Caco-2 (cell line): Measurements from ENCODE around the gene TEPSIN. TPM values are rescaled to one million over a fixed set of nuclear protein-coding genes. Genes with fewer than 3 reads are reported as not detected.

Experiments used
- BruUV-seq: library from RNA; stranded (reverse); fragments of 400-500 nt; replicated peaks from 2 replicates; lab custom pipeline; 2021; lab: Mats Ljungman, UMichigan
- CTCF ChIA-PET: fragments of 300-600 bp; sonication (Branson Sonifier 250); formaldehyde crosslinking; loops from one replicate; lab custom pipeline; 2022; ENCODE audit warnings: antibody characterized with exemption; lab: Charles Lee
- POLR2A ChIA-PET: fragments of 300-600 bp; sonication (Branson Sonifier 250); formaldehyde crosslinking; loops from one replicate; lab custom pipeline; 2022; ENCODE audit warnings: antibody characterized with exemption; lab: Charles Lee
- DNase-seq, 2 experiments: peaks; one replicate each; pipeline versions ENCODE4 v3.0.0 to v3.0.0-alpha.2; 2020 to 2022
- H3K27me3 ChIP-seq: replicated peaks from 2 replicates; pipeline ENCODE4 v1.6.0; 2011; ENCODE audit warnings: low read length; ENCODE audit not compliant: control insufficient read depth, insufficient read depth
- H3K36me3 ChIP-seq: 2 replicates; pipeline ENCODE4 v1.5.1; 2011; ENCODE audit warnings: low read length; ENCODE audit not compliant: control insufficient read depth, insufficient read depth
- H3K4me1 ChIP-seq: fragments of 250-450 bp; sonication (Bioruptor Pico); 2 replicates; pipeline ENCODE4 v1.5.1; 2020; ENCODE audit warnings: mild to moderate bottlenecking
- H3K4me3 ChIP-seq: 2 replicates; pipeline ENCODE4 v1.5.1; 2011; ENCODE audit warnings: low read depth, mild to moderate bottlenecking, control low read depth, low read length
- H3K9me3 ChIP-seq: fragments of 250-450 bp; sonication (Bioruptor Pico); 2 replicates; pipeline ENCODE4 v1.5.1; 2020; ENCODE audit warnings: mild to moderate bottlenecking, moderate library complexity
- H3K27ac Mint-ChIP-seq: one replicate; pipeline ENCODE4 v1.8.0; 2022; ENCODE audit warnings: mixed read lengths; ENCODE audit not compliant: unreplicated experiment
- H3K27me3 Mint-ChIP-seq: one replicate; pipeline ENCODE4 v1.8.0; 2022; ENCODE audit warnings: mixed read lengths; ENCODE audit not compliant: insufficient read depth, unreplicated experiment
- H3K36me3 Mint-ChIP-seq: one replicate; pipeline ENCODE4 v1.8.0; 2022; ENCODE audit warnings: mild to moderate bottlenecking, mixed read lengths; ENCODE audit not compliant: insufficient read depth, unreplicated experiment
- H3K4me1 Mint-ChIP-seq: one replicate; pipeline ENCODE4 v1.8.0; 2022; ENCODE audit warnings: low read depth, mixed read lengths; ENCODE audit not compliant: unreplicated experiment
- H3K4me3 Mint-ChIP-seq: one replicate; pipeline ENCODE4 v1.8.0; 2022; ENCODE audit warnings: mild to moderate bottlenecking, moderate library complexity, mixed read lengths; ENCODE audit not compliant: unreplicated experiment
- H3K9me3 Mint-ChIP-seq: one replicate; pipeline ENCODE4 v1.8.0; 2022; ENCODE audit warnings: mixed read lengths; ENCODE audit not compliant: unreplicated experiment
- CTCF ChIP-seq, 2 experiments: fragments of 200-600 bp in 1 of 2; IDR thresholded peaks; 1 replicate in 1 of 2; 2 replicates in 1 of 2; pipeline versions ENCODE4 v1.5.1 to v1.8.0; 2011 to 2022; ENCODE audit warnings: antibody characterized with exemption in 1 of 2, control low read depth in 1 of 2, inconsistent platforms in 1 of 2, low read depth in 1 of 2, low read length in 1 of 2, mild to moderate bottlenecking in 1 of 2, moderate library complexity in 1 of 2; ENCODE audit not compliant: insufficient read depth in 1 of 2, severe bottlenecking in 1 of 2, unreplicated experiment in 1 of 2
- intact Hi-C: fragments of 100-400 bp; cut with micrococcal nuclease; formaldehyde crosslinking; loops from one replicate; pipeline ENCODE4 v1.10.0; 2022; ENCODE audit not compliant: unreplicated experiment
- total RNA-seq: library from RNA; stranded (reverse); gene quantifications from 2 replicates; pipeline ENCODE4 v1.2.3, GENCODE V29; 2022

Gene TEPSIN
- total RNA-seq, 1 experiment from 2014 or later = 40.3 TPM

GRCh38 chr17:81280571-81280970 is 41.7 kb upstream of the TEPSIN start:
- no peak for TF ChIP-seq CTCF (IDR thresholded peaks at IDR 0.05; ENCODE audit: insufficient read depth in 1 of 2, low read depth in 1 of 2, low read length in 1 of 2, severe bottlenecking in 1 of 2, unreplicated experiment in 1 of 2)
- CTCF ChIA-PET = interaction anchor here (1.2 kb wide), 1 partner anchor 204 kb away, joined by 6 read pairs; no protein-coding TSS in a partner anchor
- Mint-ChIP-seq H3K9me3 (no peaks in the 10 kb centered on the region), H3K4me1 (no peaks in the 10 kb centered on the region), H3K27me3 (no peaks in the 10 kb centered on the region), H3K27ac (no peak overlapping the region), H3K4me3 (no peak overlapping the region), H3K36me3 (peaks cover 47% of the 10 kb centered on the region)
- Histone ChIP-seq H3K4me3 (no peak overlapping the region), H3K27me3 (no peaks in the 10 kb centered on the region), H3K9me3 (no peaks in the 10 kb centered on the region), H3K4me1 (no peaks in the 10 kb centered on the region), H3K36me3 (peaks cover 2% of the 10 kb centered on the region)
- BruUV-seq = no TSS peak
- POLR2A ChIA-PET = no interaction called here
- intact Hi-C loops = no loop called here
- no peak for DNase-seq

GRCh38 chr17:81279278-81280275 is 40.7 kb upstream of the TEPSIN start:
- POLR2A ChIA-PET = no interaction called here
- H3K4me1 ChIP-seq = no peaks in the 10 kb centered on the region
- H3K4me3 ChIP-seq = no peak overlapping the region
- Mint-ChIP-seq H3K27ac (no peak overlapping the region), H3K9me3 (no peaks in the 10 kb centered on the region), H3K36me3 (peaks cover 44% of the 10 kb centered on the region), H3K27me3 (no peaks in the 10 kb centered on the region), H3K4me3 (no peak overlapping the region), H3K4me1 (no peaks in the 10 kb centered on the region)
- H3K27me3 ChIP-seq = no peaks in the 10 kb centered on the region
- CTCF ChIA-PET = interaction anchor here (1.2 kb wide), 1 partner anchor 205 kb away, joined by 6 read pairs; no protein-coding TSS in a partner anchor
- no peak for TF ChIP-seq CTCF (IDR thresholded peaks at IDR 0.05; ENCODE audit: insufficient read depth in 1 of 2, low read depth in 1 of 2, low read length in 1 of 2, severe bottlenecking in 1 of 2, unreplicated experiment in 1 of 2)
- BruUV-seq = no TSS peak
- no peak for DNase-seq
- intact Hi-C loops = no loop called here
- H3K36me3 ChIP-seq = peaks cover 2% of the 10 kb centered on the region
- H3K9me3 ChIP-seq = no peaks in the 10 kb centered on the region

- Mint-ChIP-seq H3K9me3 (no peaks in the 10 kb centered on the region), H3K27me3 (no peaks in the 10 kb centered on the region), H3K4me3 (no peak overlapping the region), H3K4me1 (no peaks in the 10 kb centered on the region), H3K36me3 (peaks cover 49% of the 10 kb centered on the region), H3K27ac (no peak overlapping the region)
- no peak for DNase-seq
- Histone ChIP-seq H3K36me3 (peaks cover 2% of the 10 kb centered on the region), H3K27me3 (no peaks in the 10 kb centered on the region), H3K4me3 (no peak overlapping the region), H3K9me3 (no peaks in the 10 kb centered on the region), H3K4me1 (no peaks in the 10 kb centered on the region)
- no TSS peak for BruUV-seq
- no peak for TF ChIP-seq CTCF (IDR thresholded peaks at IDR 0.05; ENCODE audit: insufficient read depth in 1 of 2, low read depth in 1 of 2, low read length in 1 of 2, severe bottlenecking in 1 of 2, unreplicated experiment in 1 of 2)
- ChIA-PET CTCF (interaction anchor here (1.1 kb wide), 1 partner anchor 39 kb away, joined by 3 read pairs; the partner anchor contains the start of gene NDUFAF8), POLR2A (no interaction called here)
- intact Hi-C loops = no loop called here
Observed at GRCh38 chr17:81278831-81279230, 40.0 kb upstream of the TEPSIN start.
